ENCODE measurements around the gene NME5.

DNA sequence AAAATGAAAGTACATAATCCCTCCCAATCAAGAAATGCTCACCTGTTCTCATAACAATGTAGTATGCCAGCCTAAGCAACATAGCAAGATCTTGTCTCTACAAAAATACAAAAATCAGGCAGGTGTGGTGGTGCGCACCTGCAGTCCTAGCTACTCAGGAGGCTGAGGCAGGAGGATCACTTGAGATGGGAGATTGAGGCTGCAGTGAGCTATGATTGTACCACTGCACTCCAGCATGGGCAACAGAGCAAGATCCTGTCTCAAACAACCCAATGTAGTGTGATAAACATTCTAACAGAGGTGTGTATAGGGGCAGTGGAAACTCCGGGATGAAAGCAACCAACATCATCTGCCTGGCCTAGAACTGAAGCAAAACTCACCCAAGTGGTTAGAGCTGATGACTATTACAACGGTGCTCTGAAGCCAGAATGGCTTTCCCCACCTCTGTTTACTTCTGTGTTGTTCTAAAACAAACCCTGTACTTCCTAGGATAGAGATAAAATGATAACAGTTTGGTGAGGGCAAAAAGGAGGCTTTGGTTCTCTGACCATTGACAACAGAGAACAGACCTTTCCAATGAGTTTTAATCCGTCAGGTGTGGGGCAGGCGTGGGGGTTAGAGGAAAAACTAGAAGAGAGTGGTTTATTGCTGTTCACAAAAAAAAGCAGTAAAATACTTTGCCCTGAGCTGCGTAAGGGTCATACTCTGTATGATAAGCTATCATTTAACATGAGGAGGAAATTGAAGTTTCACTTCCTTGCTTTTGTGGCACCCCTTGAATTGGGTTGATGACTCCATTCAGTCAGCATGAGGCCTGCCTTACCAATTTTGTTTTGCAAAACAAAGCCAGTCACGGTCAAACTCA is 36.5 kb downstream of the NME5 start:
- TF ChIP-seq, protein P1, sequence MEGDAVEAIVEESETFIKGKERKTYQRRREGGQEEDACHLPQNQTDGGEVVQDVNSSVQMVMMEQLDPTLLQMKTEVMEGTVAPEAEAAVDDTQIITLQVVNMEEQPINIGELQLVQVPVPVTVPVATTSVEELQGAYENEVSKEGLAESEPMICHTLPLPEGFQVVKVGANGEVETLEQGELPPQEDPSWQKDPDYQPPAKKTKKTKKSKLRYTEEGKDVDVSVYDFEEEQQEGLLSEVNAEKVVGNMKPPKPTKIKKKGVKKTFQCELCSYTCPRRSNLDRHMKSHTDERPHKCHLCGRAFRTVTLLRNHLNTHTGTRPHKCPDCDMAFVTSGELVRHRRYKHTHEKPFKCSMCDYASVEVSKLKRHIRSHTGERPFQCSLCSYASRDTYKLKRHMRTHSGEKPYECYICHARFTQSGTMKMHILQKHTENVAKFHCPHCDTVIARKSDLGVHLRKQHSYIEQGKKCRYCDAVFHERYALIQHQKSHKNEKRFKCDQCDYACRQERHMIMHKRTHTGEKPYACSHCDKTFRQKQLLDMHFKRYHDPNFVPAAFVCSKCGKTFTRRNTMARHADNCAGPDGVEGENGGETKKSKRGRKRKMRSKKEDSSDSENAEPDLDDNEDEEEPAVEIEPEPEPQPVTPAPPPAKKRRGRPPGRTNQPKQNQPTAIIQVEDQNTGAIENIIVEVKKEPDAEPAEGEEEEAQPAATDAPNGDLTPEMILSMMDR (conservative IDR thresholded peaks at IDR 0.05; ENCODE audit: low read depth, low read length): no peak
- TF ChIP-seq POLR2A (IDR thresholded peaks at IDR 0.05; ENCODE audit: low read depth, low read length) (no peak), MAFK (IDR thresholded peaks at IDR 0.05; ENCODE audit: low read depth, low read length) (no peak), FOS (IDR thresholded peaks at IDR 0.05; ENCODE audit: low read depth, low read length) (no peak), RAD21 (IDR thresholded peaks at IDR 0.05; ENCODE audit: low read length) (no peak), CHD1 (IDR thresholded peaks at IDR 0.05; ENCODE audit: low read depth, low read length) (no peak)
- TF ChIP-seq, protein P2, sequence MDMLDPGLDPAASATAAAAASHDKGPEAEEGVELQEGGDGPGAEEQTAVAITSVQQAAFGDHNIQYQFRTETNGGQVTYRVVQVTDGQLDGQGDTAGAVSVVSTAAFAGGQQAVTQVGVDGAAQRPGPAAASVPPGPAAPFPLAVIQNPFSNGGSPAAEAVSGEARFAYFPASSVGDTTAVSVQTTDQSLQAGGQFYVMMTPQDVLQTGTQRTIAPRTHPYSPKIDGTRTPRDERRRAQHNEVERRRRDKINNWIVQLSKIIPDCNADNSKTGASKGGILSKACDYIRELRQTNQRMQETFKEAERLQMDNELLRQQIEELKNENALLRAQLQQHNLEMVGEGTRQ (IDR thresholded peaks at IDR 0.05; ENCODE audit: low read depth, low read length): no peak
- TF ChIP-seq, protein P3, sequence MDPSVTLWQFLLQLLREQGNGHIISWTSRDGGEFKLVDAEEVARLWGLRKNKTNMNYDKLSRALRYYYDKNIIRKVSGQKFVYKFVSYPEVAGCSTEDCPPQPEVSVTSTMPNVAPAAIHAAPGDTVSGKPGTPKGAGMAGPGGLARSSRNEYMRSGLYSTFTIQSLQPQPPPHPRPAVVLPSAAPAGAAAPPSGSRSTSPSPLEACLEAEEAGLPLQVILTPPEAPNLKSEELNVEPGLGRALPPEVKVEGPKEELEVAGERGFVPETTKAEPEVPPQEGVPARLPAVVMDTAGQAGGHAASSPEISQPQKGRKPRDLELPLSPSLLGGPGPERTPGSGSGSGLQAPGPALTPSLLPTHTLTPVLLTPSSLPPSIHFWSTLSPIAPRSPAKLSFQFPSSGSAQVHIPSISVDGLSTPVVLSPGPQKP (IDR thresholded peaks at IDR 0.05; ENCODE audit: borderline replicate concordance, low read depth, low read length): no peak
